Osteoblast (primary cell): ENCODE results near the gene ETS2. TPM values are rescaled to one million over a fixed set of nuclear protein-coding genes. Genes with fewer than 3 reads are reported as not detected.

Experiments used
- DNase-seq: peaks from one replicate; pipeline ENCODE4 v3.0.0; 2011; ENCODE audit warnings: low spot score, mixed read lengths; ENCODE audit not compliant: insufficient read length; ENCODE audit errors: missing footprints
- H2AFZ ChIP-seq: 2 replicates; pipeline ENCODE4 v1.6.0; 2011; ENCODE audit warnings: mild to moderate bottlenecking, low read length
- H3K27ac ChIP-seq: 2 replicates; pipeline ENCODE4 v1.5.1; 2011; ENCODE audit warnings: mild to moderate bottlenecking, low read depth, low read length, moderate library complexity
- H3K27me3 ChIP-seq: 2 replicates; pipeline ENCODE4 v1.6.0; 2012; ENCODE audit warnings: mild to moderate bottlenecking, control low read depth, inconsistent platforms, low read length, moderate library complexity; ENCODE audit not compliant: insufficient read depth
- H3K36me3 ChIP-seq: 2 replicates; pipeline ENCODE4 v1.5.1; 2011; ENCODE audit warnings: mild to moderate bottlenecking, low read length, control low read depth, moderate library complexity; ENCODE audit not compliant: insufficient read depth
- H3K4me1 ChIP-seq: 2 replicates; pipeline ENCODE4 v1.5.1; 2011; ENCODE audit warnings: mild to moderate bottlenecking, low read length, control low read depth, moderate library complexity; ENCODE audit not compliant: insufficient read depth
- H3K4me2 ChIP-seq: 2 replicates; pipeline ENCODE4 v1.6.0; 2011; ENCODE audit warnings: mild to moderate bottlenecking, low read length; ENCODE audit not compliant: insufficient read depth
- H3K4me3 ChIP-seq: fragments of 200-600 bp; sonication (generic); 3 replicates; pipeline ENCODE4 v1.5.1; 2012; ENCODE audit warnings: mild to moderate bottlenecking, low read length, inconsistent platforms; ENCODE audit not compliant: insufficient read depth
- H3K79me2 ChIP-seq: 2 replicates; pipeline ENCODE4 v1.6.0; 2012; ENCODE audit warnings: mild to moderate bottlenecking, low read length, control low read depth, inconsistent platforms; ENCODE audit not compliant: insufficient read depth
- H3K9me3 ChIP-seq: 2 replicates; pipeline ENCODE4 v1.5.1; 2011; ENCODE audit warnings: low read depth, low read length, control low read depth
- H4K20me1 ChIP-seq: 2 replicates; pipeline ENCODE4 v1.6.0; 2012; ENCODE audit warnings: mild to moderate bottlenecking, low read length, control low read depth; ENCODE audit not compliant: insufficient read depth
- CTCF ChIP-seq: IDR thresholded peaks from 2 replicates; pipeline ENCODE4 v1.5.1; 2011; ENCODE audit warnings: mild to moderate bottlenecking, low read depth, low read length, moderate library complexity; ENCODE audit errors: extremely low read depth
- total RNA-seq: library from RNA; depleted of rRNA; stranded (reverse); fragments of >200 nt; gene quantifications from 2 replicates; pipeline ENCODE4 v1.2.3, GENCODE V29; 2012

ETS2 gene
- total RNA-seq, 1 donor: 4.0 TPM

DNA sequence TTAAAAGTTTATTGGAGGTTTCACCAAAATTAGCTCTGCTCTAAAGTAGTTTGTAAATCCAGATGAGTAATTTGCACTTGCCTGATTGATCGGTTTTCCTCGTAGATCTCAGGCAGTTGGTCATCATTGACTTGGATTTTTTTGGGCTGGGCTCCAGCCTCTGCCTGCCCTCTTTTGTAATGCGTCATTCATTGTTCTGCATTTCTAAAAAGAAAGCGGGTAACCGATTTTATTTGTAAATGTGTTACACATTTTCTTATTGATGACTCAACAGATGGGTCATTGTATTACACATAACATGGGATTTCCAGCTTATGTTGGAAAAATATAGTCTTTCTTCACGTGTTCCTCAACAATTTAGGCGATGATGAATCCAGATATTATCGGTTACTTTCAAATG is 5.5 kb downstream of the ETS2 start:
- Histone ChIP-seq H3K4me3 (peak overlapping the region; percentile 13), H4K20me1 (peaks cover 9% of the 10 kb centered on the region), H2AFZ (no peak overlapping the region), H3K27me3 (no peaks in the 10 kb centered on the region), H3K4me1 (peaks cover 19% of the 10 kb centered on the region), H3K9me3 (no peaks in the 10 kb centered on the region), H3K36me3 (peaks cover 21% of the 10 kb centered on the region), H3K27ac (peak overlapping the region; percentile 64), H3K79me2 (peaks cover 30% of the 10 kb centered on the region), H3K4me2 (peak overlapping the region; percentile 63)
- TF ChIP-seq CTCF: no peak
- DNase-seq: peak; percentile 93

- no peaks in the 10 kb centered on the region for H3K27me3 ChIP-seq
Observed at GRCh38 chr21:38813143-38813542, 7.4 kb downstream of the ETS2 start.

DNA sequence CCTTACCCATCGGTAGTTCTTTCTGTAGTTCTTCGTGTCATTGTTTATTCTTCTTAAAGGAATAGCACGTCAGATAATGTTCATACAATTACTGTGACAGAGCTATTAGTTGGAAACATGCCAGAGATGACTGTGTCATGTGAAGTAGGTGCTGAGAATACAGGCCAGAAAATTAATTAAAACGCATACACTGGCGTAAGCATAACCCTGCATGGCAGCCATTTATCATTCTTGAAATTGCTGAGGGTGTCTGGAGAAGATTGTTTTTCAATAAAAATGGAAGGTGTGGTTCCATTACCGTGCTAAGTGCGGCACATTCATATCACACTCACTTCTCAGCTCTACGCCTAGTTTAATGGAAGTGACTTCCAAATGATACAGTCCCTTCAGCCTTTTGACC is 7.8 kb downstream of the ETS2 start:
- TF ChIP-seq CTCF: no peak
- Histone ChIP-seq H4K20me1 (no peaks in the 10 kb centered on the region), H3K36me3 (peaks cover 40% of the 10 kb centered on the region), H3K79me2 (peaks cover 9% of the 10 kb centered on the region), H3K4me1 (peaks cover 24% of the 10 kb centered on the region), H3K27ac (no peak overlapping the region), H3K4me2 (no peak overlapping the region), H3K27me3 (no peaks in the 10 kb centered on the region), H3K4me3 (no peak overlapping the region), H2AFZ (no peak overlapping the region), H3K9me3 (no peaks in the 10 kb centered on the region)
- no peak for DNase-seq

More at GRCh38 chr21:38813143-38813542, 7.4 kb downstream of the ETS2 start:
- H3K4me3 ChIP-seq: no peak overlapping the region
- no peaks in the 10 kb centered on the region for H3K9me3 ChIP-seq
- H3K4me2 ChIP-seq: no peak overlapping the region
- H3K27ac ChIP-seq: no peak overlapping the region
- H3K4me1 ChIP-seq: peaks cover 23% of the 10 kb centered on the region
- no peak for DNase-seq
- H3K79me2 ChIP-seq: peaks cover 13% of the 10 kb centered on the region
- no peak for TF ChIP-seq CTCF
- no peak overlapping the region for H2AFZ ChIP-seq
- H4K20me1 ChIP-seq: peaks cover 2% of the 10 kb centered on the region
- H3K36me3 ChIP-seq: peaks cover 37% of the 10 kb centered on the region

GRCh38 chr21:38814126-38815059 is 8.7 kb downstream of the ETS2 start:
- Histone ChIP-seq H4K20me1 (no peaks in the 10 kb centered on the region), H3K4me2 (no peak overlapping the region), H3K27ac (no peak overlapping the region)

More at GRCh38 chr21:38814126-38815059, 8.7 kb downstream of the ETS2 start:
- H3K4me3 ChIP-seq: no peak overlapping the region
- H3K36me3 ChIP-seq: peaks cover 49% of the 10 kb centered on the region
- H2AFZ ChIP-seq: no peak overlapping the region
- no peaks in the 10 kb centered on the region for H3K27me3 ChIP-seq
- peaks cover 25% of the 10 kb centered on the region for H3K4me1 ChIP-seq
- H3K79me2 ChIP-seq: peaks cover 3% of the 10 kb centered on the region
- no peaks in the 10 kb centered on the region for H3K9me3 ChIP-seq
- DNase-seq: no peak
- TF ChIP-seq CTCF: no peak
